Dermis microvascular lymphatic vessel endothelial cell (primary cell): ENCODE data around the gene MRPL19. TPM values are rescaled to one million over a fixed set of nuclear protein-coding genes. Genes with fewer than 3 reads are reported as not detected.

Experiments used
- DNase-seq, 2 donors: peaks; one replicate each; pipeline versions ENCODE4 v3.0.0 to v3.0.0-alpha.2; 2010; ENCODE audit warnings: low read depth in 2 of 2
- total RNA-seq: library from RNA; depleted of rRNA; stranded (reverse); fragments of >200 nt; gene quantifications from 2 replicates; pipeline ENCODE4 v1.2.1, GENCODE V29; 2014

The MRPL19 gene
- total RNA-seq = 22.9 and 36.5 TPM in 2 replicates

- DNase-seq = peak; percentile 84 to 93
Measured at GRCh38 chr2:75646583-75647425, at the start of gene MRPL19. MRPL19 (plus strand) TSS chr2:75646783; CDS start chr2:75646808, 25 bp downstream.

DNA sequence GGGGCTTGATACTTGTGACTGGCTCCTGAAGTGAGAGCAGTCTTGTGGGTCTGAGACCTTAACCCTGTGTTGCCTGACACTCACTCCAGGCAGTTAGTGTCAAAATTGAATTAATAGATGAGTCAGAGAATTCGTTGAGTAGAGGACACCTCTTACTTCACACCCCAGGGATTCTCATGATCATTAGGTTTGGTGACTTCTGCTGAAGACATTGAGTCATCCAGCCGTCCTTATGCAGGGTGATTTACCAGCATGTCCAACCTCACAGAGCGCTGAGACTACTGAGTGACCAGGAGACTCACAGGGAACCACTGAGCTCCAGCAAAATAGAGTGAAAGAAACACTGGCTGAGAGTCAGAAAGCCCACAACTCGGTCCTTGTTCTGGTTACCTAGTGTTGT, 49.8 kb upstream of the MRPL19 start:
- DNase-seq = no peak

- no peak for DNase-seq
Measured at GRCh38 chr2:75597949-75598348, 48.6 kb upstream of the MRPL19 start.

DNA sequence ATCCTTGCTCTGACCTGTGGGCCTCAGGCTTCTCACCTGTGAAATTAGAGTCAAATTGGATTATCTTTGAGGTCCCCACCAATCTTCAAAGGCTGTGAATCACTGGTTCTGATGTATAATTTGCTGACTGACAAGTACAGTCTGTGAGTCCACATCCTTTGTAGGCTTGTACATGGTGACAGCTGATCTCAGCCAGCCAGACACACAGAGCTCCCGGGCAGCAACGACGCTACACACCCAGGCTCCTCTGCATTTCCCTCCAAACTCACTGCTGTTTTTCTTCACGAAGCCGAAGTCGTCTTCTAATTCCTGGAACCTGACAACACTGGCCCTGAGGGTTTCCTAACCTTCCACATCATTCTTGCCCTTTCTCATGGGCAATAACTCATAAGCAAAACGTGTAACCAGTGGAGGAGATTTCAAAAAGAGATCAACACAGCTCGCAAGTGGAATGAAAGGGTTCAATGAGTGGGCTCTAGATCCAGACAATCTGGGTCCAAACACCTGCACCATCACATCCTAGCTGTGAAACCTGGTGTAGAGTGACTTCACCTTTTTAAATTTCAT, 47.9 kb upstream of the MRPL19 start:
- DNase-seq = no peak

- no peak for DNase-seq
Measured at GRCh38 chr2:75600461-75601011, 46.0 kb upstream of the MRPL19 start.

GRCh38 chr2:75602724-75603342, 43.8 kb upstream of the MRPL19 start:
- DNase-seq = peak in 1 of 2 donors; percentile 22

DNA sequence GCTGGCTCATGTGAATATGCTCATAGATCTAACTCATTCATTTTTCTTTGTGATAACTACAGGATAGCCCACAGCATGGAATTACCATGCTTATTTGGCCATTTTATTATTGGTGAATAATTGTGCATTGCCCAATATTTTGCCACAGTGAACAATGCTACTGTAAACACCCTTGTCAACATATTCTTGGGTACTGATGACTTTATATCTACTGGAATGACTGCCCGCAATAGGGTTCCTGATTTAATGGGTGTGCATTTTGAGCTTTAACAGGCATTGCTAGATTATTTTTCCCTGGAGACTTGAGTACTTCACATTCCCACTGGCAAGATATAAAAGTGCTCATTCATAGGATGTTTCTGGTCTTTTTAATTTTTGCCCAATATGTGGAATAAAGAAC, 43.1 kb upstream of the MRPL19 start:
- DNase-seq = no peak

- no peak for DNase-seq
Measured at GRCh38 chr2:75604484-75604883, 42.1 kb upstream of the MRPL19 start.

DNA sequence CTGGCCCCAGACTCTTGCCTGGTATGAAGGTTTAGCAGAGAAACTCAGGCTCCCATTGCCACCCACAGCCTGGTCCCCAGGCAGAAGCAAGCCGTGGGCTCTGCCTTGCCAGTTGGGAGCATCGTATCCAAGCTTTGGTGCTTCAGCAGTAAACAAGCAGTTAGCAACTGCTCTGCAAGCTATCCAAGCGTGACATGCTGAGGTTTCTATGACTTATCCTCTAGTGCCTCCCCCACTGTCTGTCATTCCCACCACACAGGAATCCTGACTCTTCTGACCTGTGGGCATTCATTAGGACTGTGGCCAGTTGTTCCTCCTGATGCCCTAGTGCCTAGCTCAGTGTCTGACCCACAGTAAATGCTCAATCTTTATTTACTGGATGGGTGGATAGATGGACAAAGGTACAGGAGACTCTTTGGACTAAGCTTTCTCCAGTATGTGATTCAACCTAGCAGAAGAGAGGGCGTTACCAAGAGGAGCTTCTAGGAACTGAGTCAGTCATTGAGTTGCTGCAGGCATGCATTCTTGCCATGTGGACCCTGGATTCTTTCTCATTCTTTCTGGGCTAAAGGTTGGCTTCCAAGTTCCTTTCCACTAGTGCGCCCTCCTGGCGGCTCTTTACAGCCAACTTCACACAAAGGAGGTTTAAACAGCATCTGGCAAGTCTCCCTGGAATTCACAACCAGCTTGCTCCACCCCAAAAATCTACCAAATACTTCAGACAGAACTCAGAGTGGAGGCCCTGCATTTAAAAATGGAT, 40.6 kb upstream of the MRPL19 start:
- peak in 1 of 2 donors; percentile 74 for DNase-seq

DNA sequence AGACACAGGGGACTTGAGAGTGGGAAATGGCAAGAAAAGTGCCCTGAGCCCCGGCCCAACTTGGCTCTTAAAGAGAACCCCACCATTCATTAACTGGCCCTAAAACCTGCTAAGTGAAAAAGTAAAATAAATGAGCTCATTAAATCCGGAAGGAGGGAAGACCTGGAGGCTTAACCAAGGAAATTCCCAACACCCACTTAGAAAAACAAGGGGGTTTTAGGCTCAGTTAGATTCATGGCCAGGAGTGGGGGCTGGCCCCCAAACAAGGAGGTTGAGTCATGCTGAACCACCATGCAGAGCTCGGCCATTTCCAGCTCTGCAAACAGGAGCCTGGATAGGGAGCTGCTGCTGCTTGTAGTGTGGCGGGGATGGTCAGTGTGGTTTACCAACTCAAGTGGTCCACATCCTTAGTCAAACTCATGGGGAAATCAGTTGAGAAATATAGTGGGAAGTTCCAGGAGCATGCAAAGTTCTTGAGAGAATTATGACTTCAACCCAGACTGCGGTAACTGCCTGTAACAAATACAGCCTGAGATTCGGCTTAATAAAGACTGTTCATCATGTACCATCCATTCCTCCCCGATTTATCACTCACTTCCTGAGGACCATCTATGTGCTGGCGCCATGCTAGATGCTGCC, 39.7 kb upstream of the MRPL19 start:
- no peak for DNase-seq

- no peak for DNase-seq
Measured at GRCh38 chr2:75607400-75607798, 39.2 kb upstream of the MRPL19 start.

DNA sequence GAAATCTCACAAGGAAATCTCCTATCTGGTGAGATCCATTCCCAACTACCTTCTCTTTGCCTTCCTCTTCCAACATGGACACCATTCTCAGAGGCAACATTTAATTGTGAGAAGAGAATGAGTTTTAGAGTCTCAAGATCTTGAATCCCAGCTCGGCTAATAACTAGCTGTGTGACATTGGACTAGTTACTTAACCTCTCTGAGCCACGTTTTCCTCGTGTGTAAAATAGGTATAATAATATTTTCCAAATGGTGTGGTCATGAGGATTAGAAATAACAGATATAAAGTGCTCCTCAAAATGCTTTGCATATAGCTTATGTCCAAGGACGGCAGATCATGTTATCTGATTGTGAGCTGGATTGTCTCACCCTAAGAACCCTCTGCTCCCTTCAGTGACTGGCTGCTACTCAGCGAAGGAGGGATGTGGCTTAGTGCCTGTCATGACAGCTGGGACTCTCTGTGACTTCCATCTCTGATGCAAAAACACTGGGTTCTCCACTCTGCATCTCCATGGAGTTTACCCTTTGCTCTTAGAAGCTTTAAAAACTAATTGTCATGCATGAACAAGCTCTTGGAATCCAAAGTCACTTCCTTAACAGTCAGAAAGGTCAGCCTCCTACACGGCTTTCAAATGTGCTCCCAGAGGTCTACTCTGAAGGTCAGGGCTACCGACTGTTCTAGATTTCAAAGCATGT, 38.4 kb upstream of the MRPL19 start:
- no peak for DNase-seq

DNA sequence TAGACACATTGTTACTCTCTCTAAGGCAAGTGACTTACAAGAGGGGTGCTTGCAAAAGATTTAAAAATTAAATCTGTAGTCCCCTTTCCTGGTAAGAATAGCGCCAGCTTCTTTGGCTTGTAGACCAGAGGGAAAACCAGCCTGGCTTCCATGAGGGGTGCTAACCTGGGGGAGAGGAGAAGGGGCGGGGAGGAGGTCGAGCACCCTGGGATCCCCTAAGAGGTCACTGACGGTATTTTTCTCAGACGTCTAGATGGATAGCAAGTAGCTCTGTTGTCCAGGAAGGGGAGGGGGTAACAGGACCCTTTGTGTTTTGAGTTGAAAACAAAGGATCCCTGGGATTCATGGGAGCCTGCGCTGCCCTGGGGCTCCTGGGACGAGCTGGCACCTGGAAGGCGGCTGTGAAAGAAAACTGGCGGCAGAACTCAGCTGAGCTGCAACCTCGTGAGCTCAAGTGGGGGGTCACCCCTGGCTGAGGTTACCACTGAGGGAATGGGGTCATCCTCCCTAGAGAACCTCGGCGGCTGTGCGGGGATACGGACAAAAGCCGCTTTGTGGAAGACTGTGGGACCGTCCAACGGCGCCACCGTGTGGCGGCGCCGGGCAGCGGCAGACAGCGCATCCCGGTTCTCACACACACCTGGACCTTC, 37.8 kb upstream of the MRPL19 start:
- peak; percentile 23 to 55 for DNase-seq

GRCh38 chr2:75609334-75609689, 37.3 kb upstream of the MRPL19 start:
- no peak for DNase-seq

DNA sequence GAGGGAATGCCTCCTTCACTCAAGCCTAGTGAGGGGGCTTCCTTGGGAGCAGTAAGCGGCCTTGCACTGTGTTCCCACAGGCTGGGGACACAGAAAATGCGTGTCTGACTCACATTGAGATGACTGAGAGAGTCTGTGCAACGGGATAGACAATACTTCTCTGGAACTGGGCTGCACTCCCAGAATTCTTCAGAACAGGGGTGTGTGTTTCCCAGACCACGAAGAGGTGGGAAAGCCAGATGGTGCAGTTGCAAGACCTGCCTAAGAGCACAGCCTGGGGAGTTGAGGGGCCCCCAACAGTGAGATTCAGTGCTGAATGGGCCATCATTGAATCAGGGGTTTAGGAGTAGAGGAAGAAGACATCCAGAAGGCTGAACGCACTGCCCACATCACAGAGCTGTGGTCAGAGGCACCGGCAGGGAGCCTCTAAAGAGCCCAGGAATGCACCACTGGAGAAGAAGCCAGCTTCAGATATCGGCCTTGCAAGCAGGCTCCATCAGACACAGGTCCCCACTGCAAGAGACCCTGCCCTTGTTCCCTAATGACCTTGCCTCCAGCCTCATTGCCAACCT, 36.6 kb upstream of the MRPL19 start:
- DNase-seq = no peak

GRCh38 chr2:75610671-75611070, 35.9 kb upstream of the MRPL19 start:
- no peak for DNase-seq

DNA sequence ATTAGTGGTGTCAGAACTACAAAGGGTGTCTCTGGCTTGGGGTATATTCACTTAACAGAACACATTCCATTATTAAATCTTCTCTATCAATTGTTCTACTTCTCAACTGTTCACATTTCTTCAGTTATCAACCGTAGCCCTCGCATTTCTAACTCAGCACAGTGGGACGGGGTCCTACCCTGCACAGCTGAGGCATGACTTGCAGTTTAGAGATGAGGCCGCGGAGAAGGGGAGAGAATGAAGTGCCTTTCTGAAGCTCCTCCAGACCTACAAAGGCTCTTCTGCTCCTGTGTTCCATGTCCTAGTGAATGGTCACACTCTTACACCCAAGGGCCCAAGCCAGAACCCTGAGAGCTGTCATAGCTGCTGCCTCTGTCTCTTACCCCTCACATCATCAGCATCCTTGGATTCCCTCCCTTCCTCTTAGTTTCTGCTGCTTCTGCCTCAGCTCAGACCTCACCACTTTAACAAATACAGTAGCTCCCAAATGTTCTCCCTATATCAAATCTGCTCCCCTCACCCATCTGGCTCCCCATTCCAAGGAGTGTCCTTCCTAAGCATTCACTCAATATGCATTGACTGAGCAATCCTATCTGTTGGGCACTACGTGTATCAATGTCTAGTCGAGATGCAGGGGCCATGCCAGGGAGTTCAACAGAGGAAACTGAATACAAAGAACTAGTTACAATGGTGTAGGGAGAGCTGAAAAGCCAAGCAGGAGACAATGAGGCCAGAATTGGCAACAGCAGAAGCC, 34.3 kb upstream of the MRPL19 start:
- DNase-seq = no peak

- DNase-seq = no peak
Measured at GRCh38 chr2:75612862-75613243, 33.7 kb upstream of the MRPL19 start.

DNA sequence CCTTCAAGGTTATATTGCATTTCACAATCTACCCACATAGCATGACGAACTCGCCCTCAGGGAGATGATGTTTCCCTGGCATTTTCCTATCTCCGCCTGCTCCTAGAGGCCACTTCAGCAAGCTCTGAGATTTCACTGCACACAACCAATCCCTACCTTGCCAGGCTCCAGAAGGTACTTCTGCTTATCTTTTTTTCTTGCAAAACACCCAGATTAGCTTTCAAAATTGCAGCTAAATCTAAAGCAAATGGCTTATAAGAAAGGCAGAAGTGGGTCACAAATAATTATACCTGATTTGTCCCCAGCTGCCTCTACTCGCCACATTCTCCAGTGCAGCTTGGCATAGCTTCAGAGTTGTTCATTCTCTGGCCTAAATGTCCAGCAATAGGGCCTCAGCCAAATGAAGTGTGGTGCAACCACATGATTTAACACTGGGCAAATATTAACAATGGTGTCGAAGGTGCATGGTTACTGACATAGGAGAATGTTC, 32.4 kb upstream of the MRPL19 start:
- no peak for DNase-seq
